Smooth muscle cell (in vitro differentiated cells): ENCODE results near the gene SREK1IP1. TPM values are rescaled to one million over a fixed set of nuclear protein-coding genes. Genes with fewer than 3 reads are reported as not detected.

Experiments
- DNase-seq: peaks from one replicate; lab custom pipeline; 2025; ENCODE audit not compliant: unreplicated experiment; lab: John Stamatoyannopoulos, UW
- H2AFZ ChIP-seq: fragments of 200-600 bp; sonication (generic); 2 replicates; pipeline ENCODE4 v1.6.0; 2016; ENCODE audit warnings: antibody characterized with exemption, low read depth, mild to moderate bottlenecking
- H3F3A ChIP-seq: fragments of 200-600 bp; sonication (generic); 2 replicates; pipeline ENCODE4 v1.6.0; 2017; ENCODE audit warnings: antibody characterized with exemption, low read depth
- H3K27ac ChIP-seq: fragments of 200-600 bp; sonication (generic); 2 replicates; pipeline ENCODE4 v1.5.1; 2016; ENCODE audit warnings: low read depth, mild to moderate bottlenecking
- H3K27me3 ChIP-seq: fragments of 200-600 bp; sonication (generic); 2 replicates; pipeline ENCODE4 v1.6.1; 2016; ENCODE audit warnings: low read depth, mild to moderate bottlenecking
- H3K36me3 ChIP-seq: fragments of 200-600 bp; sonication (generic); 2 replicates; pipeline ENCODE4 v1.5.1; 2016; ENCODE audit warnings: low read depth
- H3K4me1 ChIP-seq: fragments of 200-600 bp; sonication (generic); 2 replicates; pipeline ENCODE4 v1.5.1; 2016; ENCODE audit warnings: low read depth
- H3K4me2 ChIP-seq: fragments of 200-600 bp; sonication (generic); 2 replicates; pipeline ENCODE4 v1.6.0; 2016; ENCODE audit warnings: mild to moderate bottlenecking
- H3K4me3 ChIP-seq: fragments of 200-600 bp; sonication (generic); 2 replicates; pipeline ENCODE4 v1.5.1; 2016; ENCODE audit warnings: mild to moderate bottlenecking
- H3K79me2 ChIP-seq: fragments of 200-600 bp; sonication (generic); 2 replicates; pipeline ENCODE4 v1.6.0; 2016; ENCODE audit warnings: low read depth, mild to moderate bottlenecking
- H3K9ac ChIP-seq: fragments of 200-600 bp; sonication (generic); 2 replicates; pipeline ENCODE4 v1.6.0; 2016; ENCODE audit warnings: low read depth
- H3K9me3 ChIP-seq: fragments of 200-600 bp; sonication (generic); replicated peaks from 2 replicates; pipeline ENCODE4 v1.5.1; 2016; ENCODE audit warnings: low read depth
- H4K20me1 ChIP-seq: fragments of 200-600 bp; sonication (generic); 2 replicates; pipeline ENCODE4 v1.6.0; 2016; ENCODE audit warnings: low read depth
- CTCF ChIP-seq: fragments of 200-600 bp; sonication (generic); IDR thresholded peaks from 2 replicates; pipeline ENCODE4 v1.5.1; 2017; ENCODE audit warnings: borderline replicate concordance, mild to moderate bottlenecking, antibody characterized with exemption; ENCODE audit not compliant: insufficient read depth, poor library complexity, severe bottlenecking
- WGBS: methylation state at CpG from one replicate; pipeline ENCODE4 v1.1.7; 2016; ENCODE audit warnings: low lambda C conversion rate; 5-methylcytosine and 5-hydroxymethylcytosine counted together
- polyA plus RNA-seq: library from polyadenylated mRNA; unstranded; fragments of >200 nt; fragmentation: Nextera tagmentation; extraction: Ambion mirVana; gene quantifications from 2 replicates; pipeline ENCODE4 v1.2.1, GENCODE V29; 2016
- total RNA-seq: library from RNA; depleted of rRNA; stranded (reverse); fragments of >200 nt; gene quantifications from 2 replicates; pipeline ENCODE4 v1.2.3, GENCODE V29; 2014

The SREK1IP1 gene
- total and polyA plus RNA-seq, 2 experiments from 2014 or later = 21.7 to 36.5 TPM

GRCh38 chr5:64680289-64680688 is 88.2 kb downstream of the SREK1IP1 start:
- no peaks in the 10 kb centered on the region for H3K9me3 ChIP-seq
- no peaks in the 10 kb centered on the region for H3F3A ChIP-seq
- no peak for DNase-seq
- WGBS = 75% methylated on average over 4 of the region's 4 CpGs
- no peaks in the 10 kb centered on the region for H4K20me1 ChIP-seq
- no peaks in the 10 kb centered on the region for H3K79me2 ChIP-seq
- H3K4me3 ChIP-seq = no peak overlapping the region
- no peak overlapping the region for H3K27ac ChIP-seq
- peaks cover 7% of the 10 kb centered on the region for H3K27me3 ChIP-seq
- H3K36me3 ChIP-seq = no peaks in the 10 kb centered on the region
- no peak overlapping the region for H3K4me2 ChIP-seq
- TF ChIP-seq CTCF = no peak
- no peak overlapping the region for H3K9ac ChIP-seq
- no peak overlapping the region for H2AFZ ChIP-seq
- H3K4me1 ChIP-seq = no peaks in the 10 kb centered on the region

- no peak overlapping the region for H2AFZ ChIP-seq
- H3K79me2 ChIP-seq = no peaks in the 10 kb centered on the region
- no peak overlapping the region for H3K9ac ChIP-seq
- H3K36me3 ChIP-seq = no peaks in the 10 kb centered on the region
- no peak for TF ChIP-seq CTCF
- no peak overlapping the region for H3K27ac ChIP-seq
- H3K4me3 ChIP-seq = no peak overlapping the region
- H3K4me1 ChIP-seq = no peaks in the 10 kb centered on the region
- 93% methylated on average over 5 of the region's 5 CpGs for WGBS
- no peaks in the 10 kb centered on the region for H3K27me3 ChIP-seq
- H3K9me3 ChIP-seq = no peaks in the 10 kb centered on the region
- no peak for DNase-seq
- no peaks in the 10 kb centered on the region for H4K20me1 ChIP-seq
- H3K4me2 ChIP-seq = no peak overlapping the region
- no peaks in the 10 kb centered on the region for H3F3A ChIP-seq
Observed at GRCh38 chr5:64678374-64678773, 90.1 kb downstream of the SREK1IP1 start.

GRCh38 chr5:64671678-64672077 is 96.8 kb downstream of the SREK1IP1 start:
- TF ChIP-seq CTCF = no peak
- H3F3A ChIP-seq = no peaks in the 10 kb centered on the region
- H3K36me3 ChIP-seq = no peaks in the 10 kb centered on the region
- H3K9me3 ChIP-seq = no peaks in the 10 kb centered on the region
- no peaks in the 10 kb centered on the region for H3K27me3 ChIP-seq
- H3K4me3 ChIP-seq = no peak overlapping the region
- H3K79me2 ChIP-seq = no peaks in the 10 kb centered on the region
- WGBS = 91% methylated on average over 3 of the region's 3 CpGs
- H3K4me1 ChIP-seq = no peaks in the 10 kb centered on the region
- no peak for DNase-seq
- H3K4me2 ChIP-seq = no peak overlapping the region
- no peak overlapping the region for H3K9ac ChIP-seq
- no peak overlapping the region for H2AFZ ChIP-seq
- H3K27ac ChIP-seq = no peak overlapping the region
- no peaks in the 10 kb centered on the region for H4K20me1 ChIP-seq

- H4K20me1 ChIP-seq = no peaks in the 10 kb centered on the region
- WGBS = 100% methylated on average over 1 of the region's 1 CpG
- no peaks in the 10 kb centered on the region for H3K27me3 ChIP-seq
- no peak overlapping the region for H2AFZ ChIP-seq
- H3K36me3 ChIP-seq = no peaks in the 10 kb centered on the region
- no peaks in the 10 kb centered on the region for H3F3A ChIP-seq
- H3K4me2 ChIP-seq = no peak overlapping the region
- no peak for DNase-seq
- H3K4me1 ChIP-seq = peaks cover 6% of the 10 kb centered on the region
- TF ChIP-seq CTCF = no peak
- no peaks in the 10 kb centered on the region for H3K79me2 ChIP-seq
- H3K9ac ChIP-seq = no peak overlapping the region
- no peaks in the 10 kb centered on the region for H3K9me3 ChIP-seq
- no peak overlapping the region for H3K27ac ChIP-seq
- H3K4me3 ChIP-seq = no peak overlapping the region
Observed at GRCh38 chr5:64670277-64670676, 98.2 kb downstream of the SREK1IP1 start.

Other genes with a start within 250 kb of the SREK1IP1 start
- gene SHISAL2B, start 78.2 kb downstream of the SREK1IP1 start, total RNA-seq = not detected in 2 replicates
- gene SHISAL2B, start 78.2 kb downstream of the SREK1IP1 start, polyA plus RNA-seq = not detected in 2 replicates
- 32.8 and 34.6 TPM in 2 replicates for gene CWC27, start 239 bp upstream of the SREK1IP1 start, total RNA-seq
- 40.8 and 42.2 TPM in 2 replicates for gene CWC27, start 239 bp upstream of the SREK1IP1 start, polyA plus RNA-seq